Right renal cortex interstitium (tissue), 3 donors: ENCODE results near the gene GLB1L2. TPM values are rescaled to one million over a fixed set of nuclear protein-coding genes. Genes with fewer than 3 reads are reported as not detected.

ENCODE experiments used
- DNase-seq, 3 donors: peaks; one replicate each; pipeline ENCODE4 v3.0.0-alpha.2; 2013; ENCODE audit warnings: low read depth in 3 of 3, low spot score in 2 of 3
- polyA plus RNA-seq, 3 donors: library from polyadenylated mRNA; unstranded; fragments of 120-200 nt; gene quantifications; one replicate each; pipeline ENCODE4 v1.2.1, GENCODE V29; 2013; ENCODE audit not compliant: insufficient read length in 3 of 3

GLB1L2 gene
- polyA plus RNA-seq, 3 donors = 22.4 to 23.5 (median 23.3) TPM

DNA sequence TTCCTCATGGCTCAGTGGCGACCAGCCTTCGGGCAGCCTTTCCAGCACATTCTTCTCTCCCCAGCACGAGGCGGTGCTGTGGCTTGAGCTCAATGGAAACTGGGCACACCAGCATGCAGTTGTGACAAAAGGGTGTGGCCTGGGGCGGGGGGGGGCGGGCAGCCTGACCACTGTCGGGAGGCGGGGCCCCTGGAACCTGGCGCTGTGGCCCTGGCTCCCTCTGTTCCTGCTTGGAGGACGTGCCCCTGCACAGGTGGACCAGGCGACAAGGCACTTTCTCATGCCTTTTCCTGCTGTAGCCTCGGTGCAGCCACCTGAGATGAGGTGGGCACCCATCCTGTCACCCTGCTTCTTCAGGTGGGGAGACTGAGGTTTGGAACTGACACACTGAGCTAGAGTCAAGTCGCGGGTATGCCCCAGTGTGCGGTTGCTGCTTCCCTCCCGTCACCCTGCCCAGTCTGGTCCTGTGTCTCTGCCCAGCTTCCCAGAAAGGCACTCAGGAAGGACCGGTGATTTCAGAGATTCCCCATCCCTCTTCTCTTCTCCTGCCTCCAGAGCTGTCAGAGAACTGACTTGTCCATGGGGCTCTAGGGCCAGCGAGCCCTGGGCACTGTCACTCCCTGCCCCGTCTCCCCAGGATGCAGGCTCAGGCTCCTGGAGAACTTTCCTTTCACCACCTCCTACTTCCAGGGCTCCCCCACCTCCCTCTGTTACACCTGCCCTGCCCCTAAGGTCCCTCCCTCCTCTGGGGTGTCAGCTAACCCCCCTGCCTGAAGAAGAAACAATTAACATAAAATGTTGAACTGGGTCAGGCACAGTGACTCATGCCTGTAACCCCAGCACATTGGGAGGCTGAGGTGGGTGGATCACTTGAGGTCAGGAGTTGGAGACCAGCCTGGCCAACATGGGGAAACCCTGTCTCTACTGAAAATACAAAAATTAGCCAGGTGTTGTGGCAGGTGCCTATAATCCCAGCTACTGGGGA, 70.3 kb downstream of the GLB1L2 start:
- no peak for DNase-seq

DNA sequence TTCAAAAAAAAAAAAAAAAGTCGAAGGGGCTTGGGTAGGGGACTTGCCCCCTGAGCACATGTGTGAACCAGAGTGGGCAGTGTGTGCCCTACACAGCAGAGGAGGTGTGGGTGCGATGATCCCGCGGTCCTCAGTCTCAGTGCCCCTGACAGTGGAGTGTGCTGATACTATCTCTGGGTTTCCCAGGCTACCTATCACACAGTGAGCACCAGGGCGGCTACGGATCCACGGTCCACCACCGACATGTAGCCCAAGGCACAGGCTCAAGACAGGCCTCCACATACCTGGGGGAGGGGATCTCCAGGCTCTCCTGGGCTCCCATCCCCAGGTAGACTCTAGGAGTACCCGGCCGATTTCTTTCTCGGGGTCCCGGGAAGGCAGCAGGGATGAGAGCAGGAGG, 71.1 kb downstream of the GLB1L2 start:
- DNase-seq = no peak

DNA sequence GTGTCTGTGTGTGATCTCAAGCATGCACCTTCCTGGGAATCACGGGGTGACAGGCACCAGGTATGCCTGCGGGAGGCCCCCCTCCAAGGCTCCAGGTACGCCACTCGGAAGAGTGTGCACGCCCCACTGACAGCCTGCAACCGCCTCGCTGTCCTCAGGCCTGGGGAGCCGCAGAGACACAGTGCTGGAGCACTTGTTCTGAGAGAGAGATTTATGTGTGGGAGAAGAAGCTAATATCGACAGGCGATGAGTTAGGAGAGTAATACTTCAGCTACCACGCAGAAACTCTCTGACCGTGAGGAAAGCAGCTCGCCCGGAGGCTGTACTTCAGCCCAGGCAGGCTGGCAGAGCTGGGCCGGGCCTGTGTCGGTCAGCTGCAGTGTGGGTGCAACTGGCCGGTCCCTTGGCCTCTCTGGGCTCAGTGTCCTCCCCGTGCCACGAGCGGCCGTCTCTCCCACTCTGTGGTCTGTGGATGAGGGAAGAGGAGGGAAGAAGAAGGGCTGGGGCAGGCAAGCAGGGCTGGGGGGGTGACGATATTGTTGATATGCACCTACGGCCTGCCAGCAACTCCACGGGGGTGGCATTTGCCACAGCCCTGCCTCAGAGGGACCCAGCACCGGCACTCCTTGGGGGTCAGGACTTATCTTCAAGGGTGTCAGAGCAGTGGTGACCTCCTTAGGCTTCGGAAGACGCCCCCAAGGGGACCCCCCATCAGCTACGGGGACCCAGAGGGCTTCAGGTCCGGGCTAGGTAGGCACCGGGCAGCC, 73.0 kb downstream of the GLB1L2 start:
- no peak for DNase-seq

DNA sequence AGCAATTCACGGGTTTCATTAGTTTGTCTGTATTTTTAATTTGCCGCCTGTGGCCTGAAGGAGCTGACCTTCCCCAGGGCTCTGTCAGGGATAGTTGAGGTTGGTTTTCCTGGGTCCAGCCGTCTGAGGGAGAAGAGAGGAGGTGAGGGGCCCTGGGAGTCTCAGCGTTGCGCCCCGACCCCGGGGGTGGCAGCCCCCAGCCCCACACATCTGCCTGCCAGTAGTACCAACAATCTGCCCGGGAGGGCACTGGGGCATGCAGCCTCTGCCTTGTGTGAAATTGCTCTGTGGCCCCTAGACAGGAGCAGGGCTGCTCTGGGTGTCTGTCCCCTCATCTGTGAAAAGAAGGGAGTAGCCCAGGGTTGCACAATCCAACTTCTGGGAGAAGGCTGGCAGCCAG, 73.6 kb downstream of the GLB1L2 start:
- DNase-seq = no peak

DNA sequence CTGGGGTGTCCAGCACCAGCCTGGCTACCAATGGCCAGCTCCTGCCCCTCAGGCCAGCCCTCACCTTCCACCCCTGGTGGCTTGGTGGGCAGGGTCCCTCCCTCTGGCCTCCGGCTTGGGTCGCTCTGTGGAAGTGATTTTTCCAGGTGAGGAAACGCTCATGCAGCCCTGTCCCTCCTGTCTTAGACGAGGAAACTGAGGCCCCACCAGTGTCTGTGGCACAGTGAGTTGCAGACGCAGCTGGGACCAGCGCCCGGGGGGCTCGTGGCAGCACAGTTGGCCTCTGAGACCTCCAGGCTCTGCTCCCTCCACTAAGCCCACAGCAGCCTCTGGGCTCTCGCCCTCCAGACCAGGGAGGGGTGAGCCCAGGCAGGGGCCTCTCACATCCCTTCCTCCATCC, 74.1 kb downstream of the GLB1L2 start:
- DNase-seq = no peak

DNA sequence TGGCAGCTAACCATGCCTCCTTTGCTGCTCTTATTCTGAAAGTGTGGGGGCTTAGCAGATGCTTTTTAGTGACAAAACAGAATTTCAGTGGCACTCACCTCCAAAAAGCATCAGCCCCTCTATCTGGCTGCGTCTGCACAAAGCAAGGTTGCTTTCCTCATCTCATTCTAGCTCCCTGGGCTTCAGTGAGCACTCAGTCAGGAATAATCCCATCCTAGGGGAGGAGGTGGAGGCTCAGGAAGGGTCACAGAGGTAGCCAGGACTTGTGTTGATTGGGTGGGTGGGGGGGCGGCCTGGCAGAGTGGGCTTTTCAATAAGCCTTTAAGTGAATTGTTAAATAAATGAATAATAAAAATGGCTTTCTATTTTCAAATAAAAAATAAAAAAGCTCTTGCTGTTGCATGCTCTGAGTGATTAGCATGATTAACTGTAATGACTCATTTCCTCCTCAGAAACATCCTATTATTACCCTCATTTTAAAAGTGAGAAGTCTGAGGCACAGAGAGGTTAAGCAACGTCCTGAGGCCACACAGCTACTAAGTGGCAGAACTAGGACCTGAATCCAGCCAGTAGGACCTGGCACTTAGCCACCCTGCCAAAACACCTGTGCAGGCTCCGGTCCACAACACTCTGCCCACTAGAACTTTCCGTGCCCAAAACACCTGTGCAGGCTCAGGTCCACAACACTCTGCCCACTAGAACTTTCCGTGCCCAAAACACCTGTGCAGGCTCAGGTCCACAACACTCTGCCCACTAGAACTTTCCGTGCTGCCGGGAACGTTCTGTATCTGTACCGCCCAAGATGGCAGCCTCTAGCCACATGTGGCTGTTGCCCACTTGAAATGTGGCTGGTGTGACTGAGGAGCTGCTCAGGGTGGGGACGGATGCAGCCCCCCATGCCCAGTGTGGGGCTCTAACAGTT, 74.7 kb downstream of the GLB1L2 start:
- no peak for DNase-seq

DNA sequence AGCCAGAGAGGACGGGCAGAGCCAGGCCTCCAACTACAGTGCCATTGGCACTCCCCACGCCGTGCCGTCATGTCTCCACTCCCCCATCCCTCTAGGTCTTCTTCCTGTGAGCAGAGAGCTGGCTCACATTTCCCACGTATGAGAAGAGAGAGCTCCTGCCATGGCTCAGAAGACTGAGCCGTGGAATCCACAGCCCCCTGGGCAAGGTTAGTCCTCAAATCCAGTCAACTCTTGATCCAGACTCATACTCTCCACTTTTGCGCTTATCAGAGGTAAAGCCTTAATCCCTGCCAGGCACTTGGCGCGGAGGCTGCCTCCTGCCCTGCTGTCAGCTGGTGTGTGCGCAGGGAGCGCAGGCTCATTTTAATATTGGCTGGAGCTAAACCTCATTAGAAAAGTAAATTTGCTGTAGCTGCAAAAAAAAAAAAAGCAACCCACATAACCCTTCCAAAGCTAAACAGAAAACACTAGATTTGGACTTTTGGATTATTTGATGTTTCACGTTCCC, 75.6 kb downstream of the GLB1L2 start:
- no peak for DNase-seq

DNA sequence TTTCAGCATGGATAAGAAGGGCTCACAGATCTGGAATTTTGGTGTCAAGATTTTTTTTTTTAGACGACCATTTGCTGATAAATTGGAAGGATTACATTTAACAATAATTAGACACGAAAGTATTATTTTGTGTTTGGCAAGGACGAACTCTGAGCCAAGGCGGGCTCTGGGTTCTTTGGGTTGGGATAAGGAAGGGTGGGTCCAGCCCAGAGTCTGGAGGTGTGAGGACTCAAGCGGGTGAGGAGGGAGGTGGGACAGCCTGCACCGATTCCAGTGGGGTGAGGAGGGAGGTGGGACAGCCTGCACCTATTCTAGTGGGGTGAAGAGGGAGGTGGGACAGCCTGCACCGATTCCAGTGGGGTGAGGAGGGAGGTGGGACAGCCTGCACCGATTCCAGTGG, 76.1 kb downstream of the GLB1L2 start:
- DNase-seq = no peak

DNA sequence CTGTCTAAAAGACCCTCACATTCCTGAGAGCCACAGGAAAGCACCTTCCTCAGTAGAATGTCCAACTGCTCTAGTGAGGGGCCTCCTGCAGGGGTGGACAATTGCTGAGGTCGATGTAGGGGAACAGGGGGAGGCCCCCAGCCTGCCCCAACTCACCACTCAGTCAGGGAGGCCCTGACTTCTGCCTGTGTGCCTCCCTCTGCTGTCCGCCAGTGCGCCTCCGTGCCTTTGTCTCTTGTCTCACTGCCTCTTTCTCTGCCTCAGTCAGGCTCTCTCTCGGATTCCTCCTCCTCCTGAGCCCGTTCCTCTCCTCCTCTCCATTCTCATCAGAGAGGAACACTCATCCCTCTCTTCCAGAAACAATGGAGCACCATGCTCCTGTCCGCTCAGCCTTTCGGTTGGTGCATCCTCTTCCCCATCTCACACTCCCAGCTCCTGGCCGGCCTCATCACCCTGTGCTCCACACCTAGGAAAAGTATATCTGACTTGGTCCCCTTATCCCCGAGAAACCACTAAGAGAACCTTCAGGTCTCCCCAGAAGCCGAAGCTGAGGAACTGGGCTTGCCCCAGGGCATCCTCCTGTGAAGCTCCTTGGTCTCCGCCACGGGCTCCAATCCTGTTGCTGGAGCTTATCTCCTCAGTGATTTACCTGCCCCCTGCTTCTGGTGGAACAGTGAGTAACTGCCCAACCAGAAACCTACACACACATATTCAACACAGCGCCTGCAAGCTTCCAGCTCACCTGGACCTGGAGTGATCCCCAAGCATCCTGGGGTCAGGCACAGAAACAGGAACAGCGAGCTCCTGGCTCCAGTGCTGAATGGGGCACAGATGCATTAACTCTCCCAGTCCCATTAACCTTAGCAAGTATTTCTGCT, 78.0 kb downstream of the GLB1L2 start:
- DNase-seq = no peak

DNA sequence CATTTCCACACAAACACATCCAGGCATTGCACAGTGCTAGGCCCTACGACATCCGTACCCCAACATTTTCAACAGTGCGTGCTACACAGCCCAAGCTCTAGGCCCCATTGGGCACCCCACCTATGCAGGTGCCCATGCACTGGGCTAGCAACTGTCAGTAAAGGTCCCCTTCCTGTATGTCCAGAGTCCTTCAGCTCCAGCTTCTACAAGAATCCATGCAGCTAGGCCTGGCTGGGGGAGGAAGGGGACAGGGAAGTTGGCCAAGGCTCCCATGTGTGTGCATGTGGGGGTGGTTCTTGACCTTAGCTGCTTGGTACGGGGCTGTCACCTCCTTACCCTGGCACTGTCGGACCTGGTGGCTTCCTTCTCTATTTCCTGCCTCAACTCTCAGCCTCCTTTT, 79.0 kb downstream of the GLB1L2 start:
- DNase-seq = no peak

DNA sequence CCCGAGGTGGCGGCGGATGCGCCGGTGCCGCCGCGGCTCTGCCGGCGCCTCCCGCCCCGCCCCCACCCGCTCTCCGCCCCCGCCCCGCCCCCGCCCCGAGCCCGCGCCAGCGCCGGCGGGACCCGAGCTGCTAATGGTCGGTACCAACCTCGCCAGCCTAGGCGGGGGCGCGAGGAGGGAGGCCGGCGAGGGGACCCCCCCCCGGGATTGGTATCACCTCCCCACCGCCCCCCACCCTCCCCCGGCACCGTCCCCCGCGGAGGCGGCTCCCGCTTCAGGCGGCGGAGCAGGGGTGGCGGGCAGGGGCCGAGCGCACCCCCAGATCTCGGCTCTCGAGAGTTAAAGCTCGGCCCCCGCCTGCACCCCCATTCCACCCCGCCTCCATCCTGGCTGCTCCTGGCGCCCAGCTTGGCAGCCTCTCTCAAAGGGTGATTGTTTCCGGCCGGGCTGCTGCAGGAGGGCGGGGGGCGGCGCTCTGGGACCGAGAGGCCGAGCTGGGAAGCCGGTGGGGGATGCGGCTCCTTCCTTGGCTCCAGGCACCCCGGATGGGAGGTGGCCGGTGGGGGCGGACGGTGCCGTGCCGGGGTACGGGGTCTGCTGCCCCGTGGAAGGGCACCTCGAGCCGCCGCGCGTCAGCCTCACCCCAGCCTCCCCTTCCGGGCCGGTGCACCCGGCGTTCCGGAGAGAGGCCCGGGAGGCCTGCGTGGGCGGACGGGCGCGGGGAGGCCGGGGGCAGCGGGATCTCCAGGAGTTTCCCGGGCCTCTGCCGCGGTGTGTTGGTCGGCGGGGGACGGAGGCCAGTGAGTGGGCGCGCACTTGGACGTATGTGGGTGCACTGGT, 80.6 kb downstream of the GLB1L2 start, which contains the start of gene B3GAT1:
Gene B3GAT1, minus strand, starts transcription at position 40 of the 840 bp plus-strand sequence. CDS start 24,583 bp downstream, outside the sequence.
- peak in 2 of 3 donors; percentile 31 to 41 for DNase-seq

DNA sequence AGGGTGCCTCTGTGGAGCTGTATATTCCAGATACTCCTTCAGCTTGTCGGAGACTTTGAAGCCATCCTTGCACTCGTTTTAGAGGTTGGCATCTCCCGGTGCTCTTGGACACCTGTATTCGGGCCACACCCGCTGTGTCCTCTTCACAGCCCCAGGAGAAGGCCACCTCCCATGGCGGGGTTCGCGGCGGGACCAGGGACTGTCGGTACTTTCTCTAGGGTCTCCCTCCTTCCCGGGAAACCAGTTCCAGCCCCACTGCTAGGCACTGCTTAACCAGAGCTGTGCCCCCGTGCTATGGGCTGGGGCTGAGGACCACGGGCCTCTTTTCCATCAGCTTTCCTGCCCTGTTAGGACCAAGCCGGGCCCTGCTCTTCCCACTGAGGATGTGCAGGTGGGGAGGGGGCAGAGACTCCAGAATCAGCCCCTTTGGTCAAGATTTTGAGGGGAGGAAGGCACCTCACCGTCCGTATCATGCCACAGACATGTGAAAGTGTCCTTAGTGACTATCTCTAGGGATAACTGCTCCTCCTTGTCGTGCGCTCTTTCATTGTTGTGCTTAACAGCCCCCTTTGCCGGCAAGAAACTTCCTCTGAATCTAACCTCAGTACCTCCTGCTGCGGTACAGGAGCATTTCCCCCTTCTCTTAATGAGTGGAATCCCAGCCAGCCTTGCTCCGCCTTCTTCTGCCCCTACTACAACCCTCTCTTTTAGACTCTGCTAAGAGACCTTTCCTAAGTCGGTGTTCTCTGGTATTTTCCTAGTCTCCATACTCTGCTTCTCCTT, 81.4 kb downstream of the GLB1L2 start:
- DNase-seq = no peak

DNA sequence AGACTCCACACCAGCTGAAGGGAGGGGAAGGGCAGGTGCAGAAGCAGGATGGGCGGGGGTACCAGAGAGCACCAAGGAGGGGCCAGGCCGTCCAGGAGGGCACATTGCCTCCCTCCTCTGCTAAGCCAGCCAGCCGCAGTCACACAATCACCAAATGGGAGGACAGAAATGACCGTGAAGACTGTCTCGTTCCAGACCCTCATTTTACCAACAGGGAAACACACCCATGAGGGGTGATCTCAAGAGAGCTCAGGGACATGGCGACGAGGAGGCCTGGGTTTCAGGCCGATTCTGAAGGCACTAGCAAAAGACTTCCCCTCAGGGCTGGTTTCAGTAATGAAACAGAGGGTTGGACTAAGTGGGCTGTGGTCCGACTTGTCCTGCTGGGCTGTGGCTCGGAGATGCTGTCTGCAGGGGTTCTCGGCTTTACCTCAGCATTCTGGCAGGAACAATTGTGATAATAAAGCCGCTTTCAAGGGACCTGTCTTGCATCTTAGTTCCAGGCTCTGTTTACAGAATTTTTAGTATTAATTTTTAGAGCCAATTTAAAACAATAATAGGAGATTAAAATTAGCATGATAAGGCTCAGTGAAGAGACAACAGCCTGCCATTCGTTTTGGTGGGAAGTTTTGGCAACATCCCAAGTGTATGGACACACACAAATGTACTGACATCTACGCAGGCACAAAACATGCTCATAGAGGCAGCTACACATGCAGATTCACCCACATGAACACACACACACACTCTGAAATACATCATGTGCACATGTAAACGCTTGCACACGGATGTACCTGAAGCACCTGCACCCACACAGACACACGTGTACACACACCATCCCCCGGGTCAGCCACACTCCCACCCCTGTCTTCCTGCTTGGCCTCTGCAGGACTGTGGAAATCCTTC, 82.3 kb downstream of the GLB1L2 start:
- DNase-seq = no peak

DNA sequence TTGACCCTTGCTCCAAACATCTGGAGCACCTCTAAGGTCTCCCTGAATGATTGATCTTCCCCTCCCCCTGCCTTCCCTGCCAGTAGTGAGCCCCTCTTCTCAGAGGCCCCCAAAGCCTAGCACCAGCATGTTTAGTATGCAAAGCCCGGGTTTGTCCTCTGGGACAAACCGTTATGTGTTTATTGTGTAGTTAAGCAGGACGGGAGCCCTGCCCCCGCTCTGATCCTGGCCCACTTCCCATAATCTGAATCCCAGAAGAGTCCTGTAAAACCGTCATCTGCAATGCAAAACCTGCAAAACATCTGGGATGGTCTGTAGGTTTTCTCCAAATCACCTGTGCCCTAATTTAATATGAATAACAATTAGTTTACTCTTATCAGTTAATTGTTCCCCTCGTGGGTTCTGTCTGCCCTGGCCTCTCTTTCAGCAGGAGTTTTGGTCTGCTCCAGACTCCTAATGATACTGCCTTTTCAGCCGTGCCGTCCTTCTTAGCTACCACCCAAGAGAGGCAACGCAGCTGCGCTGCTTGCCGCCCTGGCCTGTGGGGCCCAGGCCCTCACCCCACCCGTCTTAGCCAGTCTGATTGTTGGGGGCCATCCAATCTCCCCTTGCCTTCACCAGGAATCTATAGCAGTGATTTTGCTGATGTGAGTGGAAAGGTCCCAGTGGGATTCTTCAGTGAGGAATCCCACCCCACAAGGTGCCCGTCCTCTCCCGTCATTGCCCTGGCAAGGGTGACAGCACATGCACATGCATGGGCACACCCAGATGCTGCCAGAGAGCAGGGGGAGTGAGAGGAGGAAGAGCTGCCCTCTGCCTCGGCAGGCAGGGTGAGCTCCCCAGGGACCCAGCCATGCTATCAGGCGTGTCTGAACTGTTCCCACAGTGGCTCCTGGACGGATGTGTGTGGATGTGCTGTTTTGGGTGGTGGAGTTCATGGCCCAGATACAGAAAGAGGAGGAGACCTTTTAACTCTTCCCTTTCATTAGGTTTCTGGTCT, 83.3 kb downstream of the GLB1L2 start:
- DNase-seq = no peak

DNA sequence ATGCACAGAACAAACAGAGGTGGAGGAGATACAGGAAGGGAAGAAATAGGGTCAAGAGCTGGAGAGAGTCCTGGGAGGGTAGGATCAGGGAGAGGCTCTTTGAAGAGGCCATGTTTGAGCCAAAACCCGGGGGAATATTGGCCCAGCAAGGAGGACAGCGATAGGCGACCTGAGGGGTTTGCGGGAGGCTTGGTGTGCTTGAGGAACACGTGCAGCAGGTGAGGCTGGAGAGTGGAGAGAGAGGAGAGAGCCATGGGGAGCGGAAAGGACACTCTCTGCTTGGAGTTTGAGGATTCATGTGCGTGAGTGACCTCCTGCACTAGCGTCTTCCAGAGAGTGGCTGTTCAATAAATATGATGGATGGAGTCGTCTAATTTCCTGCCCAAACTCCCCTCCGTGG, 84.9 kb downstream of the GLB1L2 start:
- no peak for DNase-seq
